ENCODE results near the gene DNAJC12. TPM values are rescaled to one million over a fixed set of nuclear protein-coding genes. Genes with fewer than 3 reads are reported as not detected.
"Not testable (repeated sequence)": the region's sequence is repeated elsewhere in the genome, so short reads cannot be mapped to it uniquely, and the experiment has no call there.

DNAJC12 gene
- total and polyA plus RNA-seq, 4 donors: 1.2 to 6.4 (median 1.5) TPM

- H3K9me3 ChIP-seq (ENCODE audit: control insufficient read depth in 4 of 4, insufficient read depth in 3 of 4, low read length in 3 of 4): no peaks in the 10 kb centered on the region
- no peak for TF ChIP-seq CTCF (IDR thresholded peaks at IDR 0.05; ENCODE audit: control extremely low read depth, extremely low read depth)
- no peak for ATAC-seq (ENCODE audit: insufficient read depth, low FRiP score)
- 82 to 84% methylated on average over 5 of the region's 5 CpGs for WGBS, 2 donors
- no peak overlapping the region for H3K9ac ChIP-seq (ENCODE audit: insufficient read depth in 1 of 2, low read length in 2 of 2)
- no peak overlapping the region for H3K27ac ChIP-seq (ENCODE audit: low read depth in 1 of 2, low read length in 1 of 2)
- no peaks in the 10 kb centered on the region for H3K36me3 ChIP-seq (ENCODE audit: control insufficient read depth in 4 of 4, insufficient read depth in 4 of 4, low read length in 4 of 4)
- no peaks in the 10 kb centered on the region for H3K4me1 ChIP-seq (ENCODE audit: control insufficient read depth in 5 of 5, insufficient read depth in 5 of 5, low read length in 5 of 5)
- no peak for DNase-seq
- H3K4me3 ChIP-seq: no peak overlapping the region
- H3K27me3 ChIP-seq (ENCODE audit: control insufficient read depth in 3 of 3, insufficient read depth in 3 of 3, low read length in 2 of 3): no peaks in the 10 kb centered on the region
Observed at GRCh38 chr10:67783606-67784294, 54.2 kb downstream of the DNAJC12 start.

- H3K36me3 ChIP-seq (ENCODE audit: control insufficient read depth in 4 of 4, insufficient read depth in 4 of 4, low read length in 4 of 4): no peaks in the 10 kb centered on the region
- WGBS, 2 donors: 69 to 77% methylated on average over 2 of the region's 2 CpGs
- H3K9ac ChIP-seq (ENCODE audit: insufficient read depth in 1 of 2, low read length in 2 of 2): no peak overlapping the region
- H3K27ac ChIP-seq (ENCODE audit: low read depth in 1 of 2, low read length in 1 of 2): no peak overlapping the region
- H3K4me3 ChIP-seq: no peak overlapping the region
- no peak for TF ChIP-seq CTCF (IDR thresholded peaks at IDR 0.05; ENCODE audit: control extremely low read depth, extremely low read depth)
- H3K4me1 ChIP-seq (ENCODE audit: control insufficient read depth in 5 of 5, insufficient read depth in 5 of 5, low read length in 5 of 5): no peaks in the 10 kb centered on the region
- ATAC-seq (ENCODE audit: insufficient read depth, low FRiP score): no peak
- H3K27me3 ChIP-seq (ENCODE audit: control insufficient read depth in 3 of 3, insufficient read depth in 3 of 3, low read length in 2 of 3): peaks cover 0 to 2% (median 0%) of the 10 kb centered on the region in 3 donors
- H3K9me3 ChIP-seq (ENCODE audit: control insufficient read depth in 4 of 4, insufficient read depth in 3 of 4, low read length in 3 of 4): no peaks in the 10 kb centered on the region
- no peak for DNase-seq
Observed at GRCh38 chr10:67782530-67782929, 55.5 kb downstream of the DNAJC12 start.

GRCh38 chr10:67780759-67781538 lies 57.0 kb downstream of the DNAJC12 start:
- Histone ChIP-seq H3K4me1 (ENCODE audit: control insufficient read depth in 5 of 5, insufficient read depth in 5 of 5, low read length in 5 of 5) (no peaks in the 10 kb centered on the region), H3K27ac (ENCODE audit: low read depth in 1 of 2, low read length in 1 of 2) (no peak overlapping the region), H3K9ac (ENCODE audit: insufficient read depth in 1 of 2, low read length in 2 of 2) (no peak overlapping the region), H3K36me3 (ENCODE audit: control insufficient read depth in 4 of 4, insufficient read depth in 4 of 4, low read length in 4 of 4) (no peaks in the 10 kb centered on the region), H3K4me3 (no peak overlapping the region), H3K9me3 (ENCODE audit: control insufficient read depth in 4 of 4, insufficient read depth in 3 of 4, low read length in 3 of 4) (no peaks in the 10 kb centered on the region), H3K27me3 (ENCODE audit: control insufficient read depth in 3 of 3, insufficient read depth in 3 of 3, low read length in 2 of 3) (peaks cover 0 to 2% (median 0%) of the 10 kb centered on the region in 3 donors)
- no peak for DNase-seq
- TF ChIP-seq CTCF (IDR thresholded peaks at IDR 0.05; ENCODE audit: control extremely low read depth, extremely low read depth): no peak
- 59 to 72% methylated on average over 4 of the region's 4 CpGs for WGBS, 2 donors
- no peak for ATAC-seq (ENCODE audit: insufficient read depth, low FRiP score)

GRCh38 chr10:67780204-67780621 lies 57.8 kb downstream of the DNAJC12 start:
- WGBS, 2 donors: 50 to 63% methylated on average over 5 of the region's 5 CpGs
- H3K9ac ChIP-seq (ENCODE audit: insufficient read depth in 1 of 2, low read length in 2 of 2); H3K36me3 ChIP-seq (ENCODE audit: control insufficient read depth in 4 of 4, insufficient read depth in 4 of 4, low read length in 4 of 4); H3K4me1 ChIP-seq (ENCODE audit: control insufficient read depth in 5 of 5, insufficient read depth in 5 of 5, low read length in 5 of 5); DNase-seq; ATAC-seq (ENCODE audit: insufficient read depth, low FRiP score); H3K9me3 ChIP-seq (ENCODE audit: control insufficient read depth in 4 of 4, insufficient read depth in 3 of 4, low read length in 3 of 4); H3K27me3 ChIP-seq (ENCODE audit: control insufficient read depth in 3 of 3, insufficient read depth in 3 of 3, low read length in 2 of 3); H3K4me3 ChIP-seq; H3K27ac ChIP-seq (ENCODE audit: low read depth in 1 of 2, low read length in 1 of 2): not testable (repeated sequence)

Measured in lung (tissue), 12 donors.